Activated B cell treated with CpG ODN at 0.5 μM for 24 hours (primary cell): ENCODE measurements around the gene BANP. TPM values are rescaled to one million over a fixed set of nuclear protein-coding genes. Genes with fewer than 3 reads are reported as not detected.
"Not testable (repeated sequence)": the region's sequence is repeated elsewhere in the genome, so short reads cannot be mapped to it uniquely, and the experiment has no call there.

Source experiments
- ATAC-seq: fragments of 200-7000 bp; cut with Tn5 transposase; one replicate; pipeline ENCODE4 v1.10.0; 2021; ENCODE audit warnings: low read depth, mild to moderate bottlenecking, moderate library complexity
- CTCF ChIA-PET: fragments of 350-600 bp; sonication (Branson Sonifier 250); formaldehyde crosslinking; loops from one replicate; lab custom pipeline; 2021; ENCODE audit warnings: antibody characterized with exemption; lab: Charles Lee
- POLR2A ChIA-PET: fragments of 350-600 bp; sonication (Branson Sonifier 250); formaldehyde crosslinking; loops from one replicate; lab custom pipeline; 2021; ENCODE audit warnings: antibody characterized with exemption; lab: Charles Lee
- DNase-seq: peaks from one replicate; pipeline ENCODE4 v3.0.0; 2022
- H3K27ac Mint-ChIP-seq: one replicate; pipeline ENCODE4 v1.8.0; 2020; ENCODE audit warnings: mixed read lengths
- H3K27me3 Mint-ChIP-seq: one replicate; pipeline ENCODE4 v1.8.0; 2021; ENCODE audit warnings: mixed read lengths
- H3K36me3 Mint-ChIP-seq: one replicate; pipeline ENCODE4 v1.8.0; 2021; ENCODE audit warnings: low read depth, mixed read lengths
- H3K4me1 Mint-ChIP-seq: one replicate; pipeline ENCODE4 v1.8.0; 2021; ENCODE audit warnings: mixed read lengths
- H3K4me3 Mint-ChIP-seq: one replicate; pipeline ENCODE4 v1.8.0; 2020; ENCODE audit warnings: mild to moderate bottlenecking, mixed read lengths
- H3K9me3 Mint-ChIP-seq: one replicate; pipeline ENCODE4 v1.8.0; 2020; ENCODE audit warnings: mixed read lengths
- CTCF ChIP-seq: fragments of 200-600 bp; IDR thresholded peaks from one replicate; pipeline ENCODE4 v1.8.0; 2022; ENCODE audit warnings: antibody characterized with exemption, mild to moderate bottlenecking
- intact Hi-C: fragments of 100-400 bp; cut with micrococcal nuclease; formaldehyde crosslinking; loops from one replicate; pipeline ENCODE4 v1.15.1; 2024
- total RNA-seq: library from RNA; stranded (reverse); gene quantifications from 2 replicates; pipeline ENCODE4 v1.2.3, GENCODE V29; 2022

BANP gene
- total RNA-seq, 1 donor from 2014 or later: 72.3 TPM

GRCh38 chr16:88038526-88038908 lies 87.3 kb downstream of the BANP start:
- ATAC-seq, CTCF ChIA-PET, intact Hi-C loops, H3K27me3 Mint-ChIP-seq, H3K4me3 Mint-ChIP-seq, POLR2A ChIA-PET, H3K9me3 Mint-ChIP-seq, H3K27ac Mint-ChIP-seq, DNase-seq: not testable (repeated sequence)
- Mint-ChIP-seq H3K36me3 (peaks cover 67% of the 10 kb centered on the region), H3K4me1 (peaks cover 23% of the 10 kb centered on the region)

GRCh38 chr16:88039591-88039990 lies 88.4 kb downstream of the BANP start:
- ChIA-PET POLR2A (no interaction called here), CTCF (no interaction called here)
- intact Hi-C loops: no loop called here
- H3K36me3 Mint-ChIP-seq: peaks cover 56% of the 10 kb centered on the region
- DNase-seq (no peak), ATAC-seq (no peak)
- H3K27me3 Mint-ChIP-seq: no peaks in the 10 kb centered on the region
- H3K4me1 Mint-ChIP-seq: peaks cover 34% of the 10 kb centered on the region
- no peak overlapping the region for H3K27ac Mint-ChIP-seq
- no peaks in the 10 kb centered on the region for H3K9me3 Mint-ChIP-seq
- H3K4me3 Mint-ChIP-seq: no peak overlapping the region
- TF ChIP-seq CTCF: no peak

GRCh38 chr16:88040196-88040876 lies 89.1 kb downstream of the BANP start:
- CTCF ChIA-PET, DNase-seq, H3K4me3 Mint-ChIP-seq, POLR2A ChIA-PET, ATAC-seq, H3K27ac Mint-ChIP-seq, H3K9me3 Mint-ChIP-seq, H3K27me3 Mint-ChIP-seq: not testable (repeated sequence)
- intact Hi-C loops: loop anchor here (10.0 kb wide), 3 partner anchors 56 to 414 kb away; partner anchors contain the start of gene ZFPM1
- Mint-ChIP-seq H3K36me3 (peaks cover 49% of the 10 kb centered on the region), H3K4me1 (peaks cover 41% of the 10 kb centered on the region)

- ATAC-seq, H3K4me3 Mint-ChIP-seq, POLR2A ChIA-PET, H3K9me3 Mint-ChIP-seq, DNase-seq, CTCF ChIA-PET, H3K27me3 Mint-ChIP-seq: not testable (repeated sequence)
- Mint-ChIP-seq H3K36me3 (peaks cover 44% of the 10 kb centered on the region), H3K27ac (peak overlapping the region; percentile 65), H3K4me1 (peaks cover 46% of the 10 kb centered on the region)
- intact Hi-C loops: loop anchor here (10.0 kb wide), 3 partner anchors 56 to 414 kb away; partner anchors contain the start of gene ZFPM1
Measured at GRCh38 chr16:88040877-88041244, 89.6 kb downstream of the BANP start.

GRCh38 chr16:88041506-88041905 lies 90.3 kb downstream of the BANP start:
- POLR2A ChIA-PET: interaction anchor here (1.3 kb wide), 1 partner anchor 91 kb away, joined by 4 read pairs; the partner anchor contains the start of gene BANP
- DNase-seq, H3K27me3 Mint-ChIP-seq, ATAC-seq, H3K9me3 Mint-ChIP-seq, CTCF ChIA-PET: not testable (repeated sequence)
- peaks cover 40% of the 10 kb centered on the region for H3K36me3 Mint-ChIP-seq
- H3K4me3 Mint-ChIP-seq: peak overlapping the region; percentile 3
- intact Hi-C loops: loop anchor here (10.0 kb wide), 3 partner anchors 57 to 413 kb away; partner anchors contain the start of gene ZFPM1
- peak overlapping the region; percentile 86 for H3K27ac Mint-ChIP-seq
- H3K4me1 Mint-ChIP-seq: peaks cover 51% of the 10 kb centered on the region

GRCh38 chr16:88041986-88042562 lies 90.8 kb downstream of the BANP start:
- Mint-ChIP-seq H3K4me3 (peak overlapping the region; percentile 59), H3K4me1 (peaks cover 56% of the 10 kb centered on the region), H3K27ac (peak overlapping the region; percentile 86), H3K36me3 (peaks cover 36% of the 10 kb centered on the region)
- intact Hi-C loops: loop anchor here (10.0 kb wide), 3 partner anchors 57 to 413 kb away; partner anchors contain the start of gene ZFPM1
- peak; percentile 27 for ATAC-seq
- H3K27me3 Mint-ChIP-seq, H3K9me3 Mint-ChIP-seq, CTCF ChIA-PET: not testable (repeated sequence)
- POLR2A ChIA-PET: interaction anchor here (0.6 to 1.5 kb wide), 5 partner anchors 27 to 278 kb away, joined by 3 to 5 read pairs (median 4); partner anchors contain the start of gene BANP
- DNase-seq: peak; percentile 33

GRCh38 chr16:88043208-88043910 lies 92.1 kb downstream of the BANP start:
- Mint-ChIP-seq H3K27ac (peak overlapping the region; percentile 98), H3K4me3 (peak overlapping the region; percentile 6), H3K36me3 (peaks cover 36% of the 10 kb centered on the region), H3K4me1 (peaks cover 69% of the 10 kb centered on the region)
- POLR2A ChIA-PET: interaction anchor here (0.5 to 1.8 kb wide), 10 partner anchors 15 to 387 kb away, joined by 3 to 15 read pairs (median 4); partner anchors contain the start of gene BANP
- ATAC-seq, H3K9me3 Mint-ChIP-seq, H3K27me3 Mint-ChIP-seq, DNase-seq, CTCF ChIA-PET: not testable (repeated sequence)
- intact Hi-C loops: loop anchor here (10.0 kb wide), 3 partner anchors 59 to 411 kb away; partner anchors contain the start of gene ZFPM1

- H3K27me3 Mint-ChIP-seq, CTCF ChIA-PET, H3K9me3 Mint-ChIP-seq: not testable (repeated sequence)
- POLR2A ChIA-PET: interaction anchor here (0.5 to 1.8 kb wide), 9 partner anchors 15 to 386 kb away, joined by 3 to 15 read pairs (median 4); partner anchors contain the start of gene BANP
- Mint-ChIP-seq H3K4me1 (peaks cover 76% of the 10 kb centered on the region), H3K4me3 (peak overlapping the region; percentile 33), H3K36me3 (peaks cover 37% of the 10 kb centered on the region), H3K27ac (peak overlapping the region; percentile 98)
- intact Hi-C loops: loop anchor here (10.0 kb wide), 3 partner anchors 59 to 411 kb away; partner anchors contain the start of gene ZFPM1
- ATAC-seq (peak; percentile 63), DNase-seq (peak; percentile 66)
Measured at GRCh38 chr16:88044121-88044581, 92.9 kb downstream of the BANP start.

- Mint-ChIP-seq H3K36me3 (peaks cover 40% of the 10 kb centered on the region), H3K27ac (peak overlapping the region; percentile 98), H3K4me1 (peaks cover 83% of the 10 kb centered on the region), H3K4me3 (peak overlapping the region; percentile 77)
- POLR2A ChIA-PET: interaction anchor here (0.6 to 3.9 kb wide), 16 partner anchors 13 to 411 kb away, joined by 3 to 23 read pairs (median 7); partner anchors contain the start of genes BANP and ZFPM1
- peak; percentile 33 for DNase-seq
- intact Hi-C loops: loop anchor here (1.0 to 10.0 kb wide), 4 partner anchors 61 to 409 kb away; partner anchors contain the start of gene ZFPM1
- ATAC-seq, H3K27me3 Mint-ChIP-seq, CTCF ChIA-PET, H3K9me3 Mint-ChIP-seq: not testable (repeated sequence)
Measured at GRCh38 chr16:88045361-88045760, 94.1 kb downstream of the BANP start.
